ENCODE results near the gene SSBP3. TPM values are rescaled to one million over a fixed set of nuclear protein-coding genes. Genes with fewer than 3 reads are reported as not detected.
A peak's percentile ranks its signal among the peaks of the same experiment; 100 is the strongest.

The SSBP3 gene
- total and polyA plus RNA-seq, 4 donors, result 43.7 to 83.4 (median 65.8) TPM

- intact Hi-C loops (cut with DNase I), result no loop called here
- no peaks in the 10 kb centered on the region for H3K36me3 ChIP-seq (ENCODE audit: control insufficient read depth in 1 of 2, insufficient read depth in 2 of 2, low read length in 1 of 2)
- ATAC-seq (ENCODE audit: low FRiP score) (no peak), DNase-seq (no peak)
- WGBS, 2 donors, result 78 to 81% methylated on average over 12 of the region's 12 CpGs
- H3K9me3 ChIP-seq (ENCODE audit: control insufficient read depth, low read length), result no peaks in the 10 kb centered on the region
- H3K4me1 ChIP-seq (ENCODE audit: control insufficient read depth in 1 of 2, insufficient read depth in 2 of 2, low read length in 2 of 2), result no peaks in the 10 kb centered on the region
- no peak overlapping the region for H3K27ac ChIP-seq (ENCODE audit: low read depth in 1 of 2, low read length in 2 of 2)
- no peak overlapping the region for H3K4me3 ChIP-seq (ENCODE audit: low read length in 2 of 2)
- no peaks in the 10 kb centered on the region for H3K27me3 ChIP-seq (ENCODE audit: control insufficient read depth in 1 of 2, insufficient read depth in 2 of 2, low read length in 1 of 2)
These were observed 79.4 kb downstream of the SSBP3 start for GRCh38 chr1:54326543-54327385.

GRCh38 chr1:54325703-54326461 lies 80.3 kb downstream of the SSBP3 start:
- H3K27me3 ChIP-seq (ENCODE audit: control insufficient read depth in 1 of 2, insufficient read depth in 2 of 2, low read length in 1 of 2), result no peaks in the 10 kb centered on the region
- intact Hi-C loops (cut with DNase I), result no loop called here
- DNase-seq (no peak), ATAC-seq (ENCODE audit: low FRiP score) (no peak)
- no peaks in the 10 kb centered on the region for H3K36me3 ChIP-seq (ENCODE audit: control insufficient read depth in 1 of 2, insufficient read depth in 2 of 2, low read length in 1 of 2)
- H3K9me3 ChIP-seq (ENCODE audit: control insufficient read depth, low read length), result no peaks in the 10 kb centered on the region
- 96% methylated on average over 20 of the region's 20 CpGs for WGBS, 2 donors
- H3K27ac ChIP-seq (ENCODE audit: low read depth in 1 of 2, low read length in 2 of 2), result no peak overlapping the region
- no peak overlapping the region for H3K4me3 ChIP-seq (ENCODE audit: low read length in 2 of 2)
- no peaks in the 10 kb centered on the region for H3K4me1 ChIP-seq (ENCODE audit: control insufficient read depth in 1 of 2, insufficient read depth in 2 of 2, low read length in 2 of 2)

- 80 to 84% methylated on average over 2 of the region's 2 CpGs for WGBS, 2 donors
- no peak overlapping the region for H3K4me3 ChIP-seq (ENCODE audit: low read length in 2 of 2)
- intact Hi-C loops (cut with DNase I), result no loop called here
- no peaks in the 10 kb centered on the region for H3K27me3 ChIP-seq (ENCODE audit: control insufficient read depth in 1 of 2, insufficient read depth in 2 of 2, low read length in 1 of 2)
- H3K9me3 ChIP-seq (ENCODE audit: control insufficient read depth, low read length), result no peaks in the 10 kb centered on the region
- no peaks in the 10 kb centered on the region for H3K36me3 ChIP-seq (ENCODE audit: control insufficient read depth in 1 of 2, insufficient read depth in 2 of 2, low read length in 1 of 2)
- no peak overlapping the region for H3K27ac ChIP-seq (ENCODE audit: low read depth in 1 of 2, low read length in 2 of 2)
- DNase-seq (no peak), ATAC-seq (ENCODE audit: low FRiP score) (no peak)
- H3K4me1 ChIP-seq (ENCODE audit: control insufficient read depth in 1 of 2, insufficient read depth in 2 of 2, low read length in 2 of 2), result no peaks in the 10 kb centered on the region
These were observed 80.9 kb downstream of the SSBP3 start for GRCh38 chr1:54325284-54325683.

- peak; percentile 53 for ATAC-seq (ENCODE audit: low FRiP score)
- no peaks in the 10 kb centered on the region for H3K9me3 ChIP-seq (ENCODE audit: control insufficient read depth, low read length)
- DNase-seq, result no peak
- no peak overlapping the region for H3K4me3 ChIP-seq (ENCODE audit: low read length in 2 of 2)
- no peak overlapping the region for H3K27ac ChIP-seq (ENCODE audit: low read depth in 1 of 2, low read length in 2 of 2)
- H3K4me1 ChIP-seq (ENCODE audit: control insufficient read depth in 1 of 2, insufficient read depth in 2 of 2, low read length in 2 of 2), result no peaks in the 10 kb centered on the region
- no peaks in the 10 kb centered on the region for H3K27me3 ChIP-seq (ENCODE audit: control insufficient read depth in 1 of 2, insufficient read depth in 2 of 2, low read length in 1 of 2)
- no peaks in the 10 kb centered on the region for H3K36me3 ChIP-seq (ENCODE audit: control insufficient read depth in 1 of 2, insufficient read depth in 2 of 2, low read length in 1 of 2)
- 43 to 48% methylated on average over 19 of the region's 19 CpGs for WGBS, 2 donors
- intact Hi-C loops (cut with DNase I), result no loop called here
These were observed 81.7 kb downstream of the SSBP3 start for GRCh38 chr1:54324251-54325140.

- Histone ChIP-seq H3K4me1 (ENCODE audit: control insufficient read depth in 1 of 2, insufficient read depth in 2 of 2, low read length in 2 of 2) (no peaks in the 10 kb centered on the region), H3K27ac (ENCODE audit: low read depth in 1 of 2, low read length in 2 of 2) (no peak overlapping the region)
- intact Hi-C loops (cut with DNase I), result no loop called here
These were observed 82.3 kb downstream of the SSBP3 start for GRCh38 chr1:54323921-54324250.

GRCh38 chr1:54323324-54323739 lies 82.9 kb downstream of the SSBP3 start:
- WGBS, 2 donors, result 89 to 94% methylated on average over 6 of the region's 6 CpGs
- Histone ChIP-seq H3K9me3 (ENCODE audit: control insufficient read depth, low read length) (no peaks in the 10 kb centered on the region), H3K4me3 (ENCODE audit: low read length in 2 of 2) (no peak overlapping the region), H3K27ac (ENCODE audit: low read depth in 1 of 2, low read length in 2 of 2) (no peak overlapping the region), H3K4me1 (ENCODE audit: control insufficient read depth in 1 of 2, insufficient read depth in 2 of 2, low read length in 2 of 2) (no peaks in the 10 kb centered on the region), H3K36me3 (ENCODE audit: control insufficient read depth in 1 of 2, insufficient read depth in 2 of 2, low read length in 1 of 2) (no peaks in the 10 kb centered on the region), H3K27me3 (ENCODE audit: control insufficient read depth in 1 of 2, insufficient read depth in 2 of 2, low read length in 1 of 2) (no peaks in the 10 kb centered on the region)
- intact Hi-C loops (cut with DNase I), result no loop called here
- ATAC-seq (ENCODE audit: low FRiP score), result no peak
- no peak for DNase-seq

More at GRCh38 chr1:54323921-54324250, 82.3 kb downstream of the SSBP3 start:
- H3K36me3 ChIP-seq (ENCODE audit: control insufficient read depth in 1 of 2, insufficient read depth in 2 of 2, low read length in 1 of 2), result no peaks in the 10 kb centered on the region
- no peak overlapping the region for H3K4me3 ChIP-seq (ENCODE audit: low read length in 2 of 2)
- H3K27me3 ChIP-seq (ENCODE audit: control insufficient read depth in 1 of 2, insufficient read depth in 2 of 2, low read length in 1 of 2), result no peaks in the 10 kb centered on the region
- DNase-seq (no peak), ATAC-seq (ENCODE audit: low FRiP score) (no peak)
- no peaks in the 10 kb centered on the region for H3K9me3 ChIP-seq (ENCODE audit: control insufficient read depth, low read length)
- 93 to 96% methylated on average over 6 of the region's 6 CpGs for WGBS, 2 donors

GRCh38 chr1:54318246-54318814 lies 87.9 kb downstream of the SSBP3 start:
- Histone ChIP-seq H3K27ac (ENCODE audit: low read depth in 1 of 2, low read length in 2 of 2) (no peak overlapping the region), H3K36me3 (ENCODE audit: control insufficient read depth in 1 of 2, insufficient read depth in 2 of 2, low read length in 1 of 2) (no peaks in the 10 kb centered on the region), H3K9me3 (ENCODE audit: control insufficient read depth, low read length) (no peaks in the 10 kb centered on the region), H3K27me3 (ENCODE audit: control insufficient read depth in 1 of 2, insufficient read depth in 2 of 2, low read length in 1 of 2) (no peaks in the 10 kb centered on the region), H3K4me3 (ENCODE audit: low read length in 2 of 2) (no peak overlapping the region), H3K4me1 (ENCODE audit: control insufficient read depth in 1 of 2, insufficient read depth in 2 of 2, low read length in 2 of 2) (no peaks in the 10 kb centered on the region)
- intact Hi-C loops (cut with DNase I), result no loop called here
- no peak for ATAC-seq (ENCODE audit: low FRiP score)
- WGBS, 2 donors, result 89 to 93% methylated on average over 4 of the region's 4 CpGs
- DNase-seq, result no peak

GRCh38 chr1:54317084-54317483 lies 89.1 kb downstream of the SSBP3 start:
- WGBS, 2 donors, result 90 to 91% methylated on average over 7 of the region's 7 CpGs
- intact Hi-C loops (cut with DNase I), result no loop called here
- DNase-seq, result no peak
- H3K4me1 ChIP-seq (ENCODE audit: control insufficient read depth in 1 of 2, insufficient read depth in 2 of 2, low read length in 2 of 2), result no peaks in the 10 kb centered on the region
- no peaks in the 10 kb centered on the region for H3K9me3 ChIP-seq (ENCODE audit: control insufficient read depth, low read length)
- H3K36me3 ChIP-seq (ENCODE audit: control insufficient read depth in 1 of 2, insufficient read depth in 2 of 2, low read length in 1 of 2), result no peaks in the 10 kb centered on the region
- H3K27ac ChIP-seq (ENCODE audit: low read depth in 1 of 2, low read length in 2 of 2), result no peak overlapping the region
- H3K27me3 ChIP-seq (ENCODE audit: control insufficient read depth in 1 of 2, insufficient read depth in 2 of 2, low read length in 1 of 2), result no peaks in the 10 kb centered on the region
- no peak overlapping the region for H3K4me3 ChIP-seq (ENCODE audit: low read length in 2 of 2)
- no peak for ATAC-seq (ENCODE audit: low FRiP score)

All from aorta (tissue), 5 donors.